ENCODE data around the gene PCBP3.

GRCh38 chr21:45779226-45779625 lies 135.7 kb downstream of the PCBP3 start:
- TF ChIP-seq CBFB (IDR thresholded peaks at IDR 0.05; ENCODE audit: low read depth) (no peak), ZNF274 (IDR thresholded peaks at IDR 0.05; ENCODE audit: insufficient read depth, insufficient read length) (no peak), MYC (IDR thresholded peaks at IDR 0.05; ENCODE audit: insufficient read depth, insufficient read length, insufficient replicate concordance, low read length, severe bottlenecking) (no peak)
- TF ChIP-seq, protein P1, sequence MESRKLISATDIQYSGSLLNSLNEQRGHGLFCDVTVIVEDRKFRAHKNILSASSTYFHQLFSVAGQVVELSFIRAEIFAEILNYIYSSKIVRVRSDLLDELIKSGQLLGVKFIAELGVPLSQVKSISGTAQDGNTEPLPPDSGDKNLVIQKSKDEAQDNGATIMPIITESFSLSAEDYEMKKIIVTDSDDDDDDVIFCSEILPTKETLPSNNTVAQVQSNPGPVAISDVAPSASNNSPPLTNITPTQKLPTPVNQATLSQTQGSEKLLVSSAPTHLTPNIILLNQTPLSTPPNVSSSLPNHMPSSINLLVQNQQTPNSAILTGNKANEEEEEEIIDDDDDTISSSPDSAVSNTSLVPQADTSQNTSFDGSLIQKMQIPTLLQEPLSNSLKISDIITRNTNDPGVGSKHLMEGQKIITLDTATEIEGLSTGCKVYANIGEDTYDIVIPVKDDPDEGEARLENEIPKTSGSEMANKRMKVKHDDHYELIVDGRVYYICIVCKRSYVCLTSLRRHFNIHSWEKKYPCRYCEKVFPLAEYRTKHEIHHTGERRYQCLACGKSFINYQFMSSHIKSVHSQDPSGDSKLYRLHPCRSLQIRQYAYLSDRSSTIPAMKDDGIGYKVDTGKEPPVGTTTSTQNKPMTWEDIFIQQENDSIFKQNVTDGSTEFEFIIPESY (IDR thresholded peaks at IDR 0.05) = no peak

Measured in GM12878 (cell line).